Measurements from ENCODE around the gene ZNF791. TPM values are rescaled to one million over a fixed set of nuclear protein-coding genes. Genes with fewer than 3 reads are reported as not detected.

The ZNF791 gene
- total and polyA plus RNA-seq, 2 experiments from 2014 or later = 12.2 to 15.3 TPM

DNA sequence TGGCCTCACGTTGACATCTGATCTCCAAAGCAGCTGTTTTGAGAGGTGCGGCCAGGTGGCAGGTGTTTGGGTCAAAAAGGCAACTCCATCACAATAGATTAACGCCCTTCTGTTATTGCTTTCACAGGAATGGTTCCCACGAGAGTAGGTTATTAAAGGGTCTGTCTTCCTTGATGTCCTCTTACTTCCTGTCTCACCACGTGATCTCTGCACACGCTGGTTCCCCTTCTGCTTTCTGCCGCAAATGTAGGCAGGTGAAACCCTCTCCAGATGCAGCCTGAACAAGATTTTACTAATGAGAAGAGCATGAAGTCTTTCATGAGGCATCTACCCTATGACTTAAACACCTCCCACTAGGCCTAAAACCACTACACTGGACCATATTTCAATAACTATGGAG, 36.7 kb upstream of the ZNF791 start:
- Histone ChIP-seq H3K9me2 (ENCODE audit: insufficient read depth) (no peaks in the 10 kb centered on the region), H3K4me1 (ENCODE audit: insufficient read depth) (peaks cover 11% of the 10 kb centered on the region; the same call in 1 of the 2 replicates), H3K79me2 (replicated peaks; ENCODE audit: insufficient read depth) (no peaks in the 10 kb centered on the region), H4K20me1 (replicated peaks; ENCODE audit: insufficient read depth) (no peaks in the 10 kb centered on the region; the same call in 1 of the 2 replicates), H3K27me3 (ENCODE audit: insufficient read depth) (no peaks in the 10 kb centered on the region), H3K27ac (ENCODE audit: low read depth) (peak overlapping the region; percentile 47; the same call in 1 of the 2 replicates), H3F3A (replicated peaks; ENCODE audit: low read depth) (no peaks in the 10 kb centered on the region), H3K36me3 (ENCODE audit: insufficient read depth) (no peaks in the 10 kb centered on the region; the same call in 1 of the 2 replicates), H3K4me2 (no peak overlapping the region; the same call in 1 of the 2 replicates), H3K4me3 (no peak overlapping the region), H2AFZ (no peak overlapping the region)
- DNase-seq (ENCODE audit: low spot score) (peak; percentile 33), ATAC-seq (no peak)
- Mint-ChIP-seq H3K4me3 (no peak overlapping the region; the same call in 2 of the 3 replicates), H3K27ac (no peak overlapping the region), H3K4me1 (peaks cover 16% of the 10 kb centered on the region), H3K36me3 (ENCODE audit: low read depth) (peaks cover 21% of the 10 kb centered on the region), H3K9me3 (peaks cover 13% of the 10 kb centered on the region), H3K27me3 (ENCODE audit: insufficient read depth, low read depth, poor library complexity) (peaks cover 2% of the 10 kb centered on the region)
- TF ChIP-seq, protein P1, sequence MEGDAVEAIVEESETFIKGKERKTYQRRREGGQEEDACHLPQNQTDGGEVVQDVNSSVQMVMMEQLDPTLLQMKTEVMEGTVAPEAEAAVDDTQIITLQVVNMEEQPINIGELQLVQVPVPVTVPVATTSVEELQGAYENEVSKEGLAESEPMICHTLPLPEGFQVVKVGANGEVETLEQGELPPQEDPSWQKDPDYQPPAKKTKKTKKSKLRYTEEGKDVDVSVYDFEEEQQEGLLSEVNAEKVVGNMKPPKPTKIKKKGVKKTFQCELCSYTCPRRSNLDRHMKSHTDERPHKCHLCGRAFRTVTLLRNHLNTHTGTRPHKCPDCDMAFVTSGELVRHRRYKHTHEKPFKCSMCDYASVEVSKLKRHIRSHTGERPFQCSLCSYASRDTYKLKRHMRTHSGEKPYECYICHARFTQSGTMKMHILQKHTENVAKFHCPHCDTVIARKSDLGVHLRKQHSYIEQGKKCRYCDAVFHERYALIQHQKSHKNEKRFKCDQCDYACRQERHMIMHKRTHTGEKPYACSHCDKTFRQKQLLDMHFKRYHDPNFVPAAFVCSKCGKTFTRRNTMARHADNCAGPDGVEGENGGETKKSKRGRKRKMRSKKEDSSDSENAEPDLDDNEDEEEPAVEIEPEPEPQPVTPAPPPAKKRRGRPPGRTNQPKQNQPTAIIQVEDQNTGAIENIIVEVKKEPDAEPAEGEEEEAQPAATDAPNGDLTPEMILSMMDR (conservative IDR thresholded peaks at IDR 0.05; ENCODE audit: low read depth in 2 of 2) = no peak
- TF ChIP-seq STAT1 (IDR thresholded peaks at IDR 0.05; ENCODE audit: unreplicated experiment) = no peak

DNA sequence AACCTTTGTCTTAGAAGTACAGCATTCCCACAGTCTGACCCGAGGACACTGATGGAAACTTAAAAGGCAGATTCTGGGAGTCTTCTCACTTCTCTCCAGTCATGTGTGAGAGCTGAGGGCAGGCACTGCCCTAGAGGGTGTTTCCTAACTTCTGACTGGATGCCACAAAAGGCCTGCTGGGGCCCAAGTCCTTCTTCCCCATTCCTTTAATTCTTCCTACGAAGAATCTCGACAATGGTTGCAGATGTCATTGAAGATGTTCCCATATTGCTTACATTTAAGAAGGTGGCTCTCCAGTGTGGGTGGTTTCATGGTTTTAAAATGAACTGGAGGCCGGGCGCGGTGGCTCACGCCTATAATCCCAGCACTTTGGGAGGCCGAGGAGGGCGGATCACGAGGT, 32.1 kb upstream of the ZNF791 start:
- Mint-ChIP-seq H3K9me3 (peaks cover 54% of the 10 kb centered on the region), H3K36me3 (ENCODE audit: low read depth) (peaks cover 66% of the 10 kb centered on the region), H3K27me3 (ENCODE audit: insufficient read depth, low read depth, poor library complexity) (peaks cover 7% of the 10 kb centered on the region), H3K4me1 (peaks cover 8% of the 10 kb centered on the region), H3K4me3 (no peak overlapping the region), H3K27ac (no peak overlapping the region)
- H3K4me1 ChIP-seq (ENCODE audit: insufficient read depth) = 0 out of 2 replicates have a peak, but pooled peaks cover 4% of the 10 kb centered on the region
- no peaks in the 10 kb centered on the region; the same call in 1 of the 2 replicates for H4K20me1 ChIP-seq (replicated peaks; ENCODE audit: insufficient read depth)
- H3F3A ChIP-seq (replicated peaks; ENCODE audit: low read depth) = no peaks in the 10 kb centered on the region
- DNase-seq (ENCODE audit: low spot score) = no peak
- no peaks in the 10 kb centered on the region for H3K9me2 ChIP-seq (ENCODE audit: insufficient read depth)
- no peak for ATAC-seq
- H3K4me2 ChIP-seq = no peak overlapping the region
- H3K4me3 ChIP-seq = no peak overlapping the region
- no peak overlapping the region for H2AFZ ChIP-seq
- no peak overlapping the region for H3K27ac ChIP-seq (ENCODE audit: low read depth)
- H3K27me3 ChIP-seq (ENCODE audit: insufficient read depth) = no peaks in the 10 kb centered on the region
- H3K36me3 ChIP-seq (ENCODE audit: insufficient read depth) = peaks cover 26% of the 10 kb centered on the region
- H3K79me2 ChIP-seq (replicated peaks; ENCODE audit: insufficient read depth) = no peaks in the 10 kb centered on the region
- TF ChIP-seq EZH2phosphoT487 (IDR thresholded peaks at IDR 0.05; ENCODE audit: unreplicated experiment) (no peak), ZNF331 (CRISPR knock-in tag; IDR thresholded peaks at IDR 0.05; ENCODE audit: low read depth) (no peak), STAT1 (IDR thresholded peaks at IDR 0.05; ENCODE audit: unreplicated experiment) (no peak), POLR2AphosphoS5 (IDR thresholded peaks at IDR 0.05; ENCODE audit: low read depth) (no peak), EZH2 (IDR thresholded peaks at IDR 0.05; ENCODE audit: low read depth, unreplicated experiment) (no peak), CREB1 (CRISPR knock-in tag; IDR thresholded peaks at IDR 0.05; ENCODE audit: low read depth) (no peak), ZNF114 (CRISPR knock-in tag; IDR thresholded peaks at IDR 0.05) (no peak), NANOG (IDR thresholded peaks at IDR 0.05; ENCODE audit: borderline replicate concordance) (no peak)
- TF ChIP-seq, protein P2, sequence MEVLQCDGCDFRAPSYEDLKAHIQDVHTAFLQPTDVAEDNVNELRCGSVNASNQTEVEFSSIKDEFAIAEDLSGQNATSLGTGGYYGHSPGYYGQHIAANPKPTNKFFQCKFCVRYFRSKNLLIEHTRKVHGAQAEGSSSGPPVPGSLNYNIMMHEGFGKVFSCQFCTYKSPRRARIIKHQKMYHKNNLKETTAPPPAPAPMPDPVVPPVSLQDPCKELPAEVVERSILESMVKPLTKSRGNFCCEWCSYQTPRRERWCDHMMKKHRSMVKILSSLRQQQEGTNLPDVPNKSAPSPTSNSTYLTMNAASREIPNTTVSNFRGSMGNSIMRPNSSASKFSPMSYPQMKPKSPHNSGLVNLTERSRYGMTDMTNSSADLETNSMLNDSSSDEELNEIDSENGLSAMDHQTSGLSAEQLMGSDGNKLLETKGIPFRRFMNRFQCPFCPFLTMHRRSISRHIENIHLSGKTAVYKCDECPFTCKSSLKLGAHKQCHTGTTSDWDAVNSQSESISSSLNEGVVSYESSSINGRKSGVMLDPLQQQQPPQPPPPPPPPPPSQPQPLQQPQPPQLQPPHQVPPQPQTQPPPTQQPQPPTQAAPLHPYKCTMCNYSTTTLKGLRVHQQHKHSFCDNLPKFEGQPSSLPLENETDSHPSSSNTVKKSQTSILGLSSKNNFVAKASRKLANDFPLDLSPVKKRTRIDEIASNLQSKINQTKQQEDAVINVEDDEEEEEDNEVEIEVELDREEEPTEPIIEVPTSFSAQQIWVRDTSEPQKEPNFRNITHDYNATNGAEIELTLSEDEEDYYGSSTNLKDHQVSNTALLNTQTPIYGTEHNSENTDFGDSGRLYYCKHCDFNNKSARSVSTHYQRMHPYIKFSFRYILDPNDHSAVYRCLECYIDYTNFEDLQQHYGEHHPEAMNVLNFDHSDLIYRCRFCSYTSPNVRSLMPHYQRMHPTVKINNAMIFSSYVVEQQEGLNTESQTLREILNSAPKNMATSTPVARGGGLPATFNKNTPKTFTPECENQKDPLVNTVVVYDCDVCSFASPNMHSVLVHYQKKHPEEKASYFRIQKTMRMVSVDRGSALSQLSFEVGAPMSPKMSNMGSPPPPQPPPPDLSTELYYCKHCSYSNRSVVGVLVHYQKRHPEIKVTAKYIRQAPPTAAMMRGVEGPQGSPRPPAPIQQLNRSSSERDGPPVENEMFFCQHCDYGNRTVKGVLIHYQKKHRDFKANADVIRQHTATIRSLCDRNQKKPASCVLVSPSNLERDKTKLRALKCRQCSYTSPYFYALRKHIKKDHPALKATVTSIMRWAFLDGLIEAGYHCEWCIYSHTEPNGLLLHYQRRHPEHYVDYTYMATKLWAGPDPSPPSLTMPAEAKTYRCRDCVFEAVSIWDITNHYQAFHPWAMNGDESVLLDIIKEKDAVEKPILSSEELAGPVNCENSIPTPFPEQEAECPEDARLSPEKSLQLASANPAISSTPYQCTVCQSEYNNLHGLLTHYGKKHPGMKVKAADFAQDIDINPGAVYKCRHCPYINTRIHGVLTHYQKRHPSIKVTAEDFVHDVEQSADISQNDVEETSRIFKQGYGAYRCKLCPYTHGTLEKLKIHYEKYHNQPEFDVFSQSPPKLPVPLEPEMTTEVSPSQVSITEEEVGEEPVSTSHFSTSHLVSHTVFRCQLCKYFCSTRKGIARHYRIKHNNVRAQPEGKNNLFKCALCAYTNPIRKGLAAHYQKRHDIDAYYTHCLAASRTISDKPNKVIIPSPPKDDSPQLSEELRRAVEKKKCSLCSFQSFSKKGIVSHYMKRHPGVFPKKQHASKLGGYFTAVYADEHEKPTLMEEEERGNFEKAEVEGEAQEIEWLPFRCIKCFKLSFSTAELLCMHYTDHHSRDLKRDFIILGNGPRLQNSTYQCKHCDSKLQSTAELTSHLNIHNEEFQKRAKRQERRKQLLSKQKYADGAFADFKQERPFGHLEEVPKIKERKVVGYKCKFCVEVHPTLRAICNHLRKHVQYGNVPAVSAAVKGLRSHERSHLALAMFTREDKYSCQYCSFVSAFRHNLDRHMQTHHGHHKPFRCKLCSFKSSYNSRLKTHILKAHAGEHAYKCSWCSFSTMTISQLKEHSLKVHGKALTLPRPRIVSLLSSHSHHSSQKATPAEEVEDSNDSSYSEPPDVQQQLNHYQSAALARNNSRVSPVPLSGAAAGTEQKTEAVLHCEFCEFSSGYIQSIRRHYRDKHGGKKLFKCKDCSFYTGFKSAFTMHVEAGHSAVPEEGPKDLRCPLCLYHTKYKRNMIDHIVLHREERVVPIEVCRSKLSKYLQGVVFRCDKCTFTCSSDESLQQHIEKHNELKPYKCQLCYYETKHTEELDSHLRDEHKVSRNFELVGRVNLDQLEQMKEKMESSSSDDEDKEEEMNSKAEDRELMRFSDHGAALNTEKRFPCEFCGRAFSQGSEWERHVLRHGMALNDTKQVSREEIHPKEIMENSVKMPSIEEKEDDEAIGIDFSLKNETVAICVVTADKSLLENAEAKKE (CRISPR knock-in tag; IDR thresholded peaks at IDR 0.05) = no peak
- TF ChIP-seq, protein P1 (conservative IDR thresholded peaks at IDR 0.05; ENCODE audit: low read depth in 2 of 2) = no peak

Measured in GM23338 (cell line).